Stimulated activated CD8-positive, alpha-beta memory T cell treated with anti-CD3 and anti-CD28 coated beads, Interleukin-15, amount 100 ng/mL, for 4 hours (primary cell): Measurements from ENCODE around the gene EXOC4.
"Not testable (repeated sequence)": the region's sequence is repeated elsewhere in the genome, so short reads cannot be mapped to it uniquely, and the experiment has no call there.

Source experiments
- DNase-seq, 2 donors: peaks; one replicate each; pipeline ENCODE4 v3.0.0-alpha.2; 2020; ENCODE audit warnings: low read depth in 2 of 2

Gene EXOC4

GRCh38 chr7:133275446-133276095, 22.7 kb downstream of the EXOC4 start:
- no peak for DNase-seq

GRCh38 chr7:133278975-133279374, 26.1 kb downstream of the EXOC4 start:
- DNase-seq = not testable (repeated sequence)

- DNase-seq = no peak
These were observed 29.2 kb downstream of the EXOC4 start for GRCh38 chr7:133282094-133282493.

- DNase-seq = no peak
These were observed 31.2 kb downstream of the EXOC4 start for GRCh38 chr7:133284092-133284491.

GRCh38 chr7:133288970-133289369, 36.1 kb downstream of the EXOC4 start:
- DNase-seq = no peak

DNA sequence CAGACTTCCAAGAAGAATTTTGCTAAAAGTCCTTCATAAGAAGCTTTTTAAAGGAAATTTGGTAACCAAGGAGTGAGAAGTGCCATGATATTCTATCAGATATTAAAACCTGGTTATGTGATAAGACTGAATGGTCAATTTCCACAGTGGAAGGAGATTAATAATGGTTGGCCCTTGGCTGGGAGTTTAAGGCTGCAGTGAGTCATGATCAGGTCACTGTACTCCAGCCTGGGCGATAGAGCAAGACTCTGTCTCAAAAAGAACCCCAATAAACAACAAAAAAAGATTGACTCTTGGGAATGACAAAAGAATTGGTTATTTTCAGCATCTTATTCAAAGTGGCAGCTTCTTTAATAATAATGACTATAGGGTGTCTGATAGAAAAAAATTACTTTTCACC, 37.2 kb downstream of the EXOC4 start:
- no peak for DNase-seq

GRCh38 chr7:133290676-133291333, 37.9 kb downstream of the EXOC4 start:
- no peak for DNase-seq

- no peak for DNase-seq
These were observed 39.8 kb downstream of the EXOC4 start for GRCh38 chr7:133292631-133293030.

- no peak for DNase-seq
These were observed 40.7 kb downstream of the EXOC4 start for GRCh38 chr7:133293384-133294160.

DNA sequence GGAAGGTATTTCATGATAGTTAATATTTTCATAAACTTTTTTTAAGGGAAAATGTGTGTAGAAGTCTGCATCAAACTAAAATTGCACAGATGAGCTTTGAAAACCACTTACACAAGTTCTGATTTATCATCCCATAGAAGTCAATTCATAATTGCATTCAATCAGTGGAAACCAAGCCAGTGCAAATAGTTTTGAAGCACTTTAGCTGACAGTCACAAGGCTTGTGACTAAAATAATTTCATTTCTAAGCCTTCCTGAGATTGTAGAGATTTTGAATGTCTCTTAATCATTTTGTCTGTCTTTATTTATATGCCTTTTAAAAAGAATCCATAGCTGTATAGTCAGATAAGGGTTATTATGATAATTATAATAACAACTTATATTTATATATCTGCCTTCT, 41.4 kb downstream of the EXOC4 start:
- no peak for DNase-seq

DNA sequence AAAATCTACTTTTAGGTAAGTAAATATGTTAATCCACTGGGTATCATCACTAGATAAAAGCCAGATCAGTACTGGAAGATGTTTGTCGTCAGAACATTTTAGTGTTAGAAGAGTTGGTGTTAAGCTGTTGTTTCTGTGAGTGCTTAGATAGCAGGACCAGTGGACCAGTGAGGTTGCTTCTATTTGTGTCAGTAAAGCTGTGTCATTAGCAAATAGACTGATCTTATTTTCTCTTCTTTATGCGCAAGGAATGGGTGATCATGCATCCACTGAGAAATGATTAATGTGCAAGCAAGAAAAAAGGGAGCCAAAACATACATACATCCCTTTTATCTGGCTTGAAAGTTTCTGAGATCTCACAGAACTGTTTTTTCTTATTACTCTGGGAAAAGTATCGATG, 42.6 kb downstream of the EXOC4 start:
- no peak for DNase-seq

GRCh38 chr7:133297093-133297492, 44.2 kb downstream of the EXOC4 start:
- DNase-seq = no peak

GRCh38 chr7:133298080-133298479, 45.2 kb downstream of the EXOC4 start:
- no peak for DNase-seq

- no peak for DNase-seq
These were observed 46.8 kb downstream of the EXOC4 start for GRCh38 chr7:133299676-133300075.

DNA sequence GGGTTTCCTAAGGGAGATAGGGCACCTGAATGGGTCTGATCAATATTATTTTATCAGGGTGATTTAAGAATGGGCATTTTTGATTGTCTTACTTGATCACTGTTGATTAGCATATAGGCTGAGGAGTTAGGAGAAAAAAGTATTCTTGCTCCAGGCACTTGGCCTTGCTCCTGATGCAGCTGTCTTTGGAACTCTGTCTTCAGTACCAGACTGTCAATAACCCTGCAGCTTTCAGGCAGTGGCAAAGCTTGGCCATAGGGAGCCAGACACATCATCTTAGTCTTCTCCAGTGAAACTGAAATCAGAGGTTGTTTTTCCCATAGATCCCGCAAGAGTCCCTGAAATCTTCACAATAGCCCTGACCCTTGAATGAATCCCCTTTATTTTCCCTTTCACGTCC, 47.2 kb downstream of the EXOC4 start:
- no peak for DNase-seq

DNA sequence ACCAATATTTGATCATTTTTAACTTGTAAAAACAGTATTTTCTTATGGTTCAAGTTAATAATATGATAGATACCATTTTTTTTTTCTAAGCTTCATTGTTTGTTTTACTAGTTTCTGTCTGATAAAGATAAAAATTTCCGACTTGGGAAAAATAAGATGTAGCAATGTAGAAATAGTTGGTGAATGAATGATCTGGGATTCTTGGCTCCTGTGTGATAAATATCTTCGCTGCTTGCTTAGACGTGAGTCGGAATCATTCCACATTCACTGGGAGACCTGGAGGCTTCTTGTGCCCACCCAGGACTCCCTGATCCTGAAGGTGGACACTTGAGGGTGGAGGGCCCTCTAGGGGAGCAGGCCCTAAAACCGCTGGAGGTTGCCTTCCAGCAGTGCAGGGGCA, 47.9 kb downstream of the EXOC4 start:
- DNase-seq = no peak

GRCh38 chr7:133301444-133301843, 48.6 kb downstream of the EXOC4 start:
- no peak for DNase-seq

GRCh38 chr7:133303372-133303771, 50.5 kb downstream of the EXOC4 start:
- no peak for DNase-seq

DNA sequence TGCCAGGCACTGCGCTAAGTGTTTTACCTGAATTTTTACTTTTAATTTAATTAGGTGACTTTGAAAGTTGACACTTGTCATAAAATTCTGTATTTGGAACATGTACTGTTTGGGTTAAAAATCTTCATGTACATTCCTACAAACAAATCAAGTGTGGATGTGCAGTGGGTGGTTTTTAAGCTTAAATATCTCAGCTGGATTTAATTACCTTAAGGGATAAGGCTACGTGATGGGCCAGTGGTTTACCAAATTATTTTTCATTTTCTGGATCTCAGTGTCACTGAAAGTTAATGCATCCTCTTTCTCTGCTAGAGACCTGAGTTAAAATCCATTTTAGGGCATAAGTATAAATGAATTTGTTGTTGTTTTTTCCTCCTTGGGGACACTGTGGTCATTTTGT, 51.1 kb downstream of the EXOC4 start:
- no peak for DNase-seq

GRCh38 chr7:133309333-133309732, 56.5 kb downstream of the EXOC4 start:
- no peak for DNase-seq

GRCh38 chr7:133310232-133310862, 57.5 kb downstream of the EXOC4 start:
- no peak for DNase-seq

- DNase-seq = no peak
These were observed 60.7 kb downstream of the EXOC4 start for GRCh38 chr7:133313575-133313974.

DNA sequence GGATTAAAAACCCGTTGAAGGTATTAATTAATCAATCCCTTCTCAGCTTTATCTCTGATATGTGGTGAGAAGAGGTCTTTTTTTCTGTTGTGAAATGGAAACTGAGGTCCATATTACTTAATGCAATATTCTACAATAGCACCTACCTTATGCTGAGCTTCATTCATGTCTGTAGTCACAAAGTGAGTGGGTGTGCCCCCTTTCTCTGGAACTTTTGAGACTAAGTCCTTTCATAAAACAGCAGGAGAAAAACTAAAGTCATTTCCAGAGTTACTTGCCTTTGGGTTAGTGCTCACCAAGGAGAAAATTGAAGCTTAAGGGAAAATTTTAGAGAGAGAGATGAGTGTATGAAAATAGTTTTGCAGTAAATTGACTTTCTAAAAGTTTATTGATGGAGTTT, 61.2 kb downstream of the EXOC4 start:
- DNase-seq = no peak
